ENCODE measurements around the gene UNC5A. TPM values are rescaled to one million over a fixed set of nuclear protein-coding genes. Genes with fewer than 3 reads are reported as not detected.

UNC5A gene
- total RNA-seq, 1 donor from 2014 or later: 8.3 TPM

DNA sequence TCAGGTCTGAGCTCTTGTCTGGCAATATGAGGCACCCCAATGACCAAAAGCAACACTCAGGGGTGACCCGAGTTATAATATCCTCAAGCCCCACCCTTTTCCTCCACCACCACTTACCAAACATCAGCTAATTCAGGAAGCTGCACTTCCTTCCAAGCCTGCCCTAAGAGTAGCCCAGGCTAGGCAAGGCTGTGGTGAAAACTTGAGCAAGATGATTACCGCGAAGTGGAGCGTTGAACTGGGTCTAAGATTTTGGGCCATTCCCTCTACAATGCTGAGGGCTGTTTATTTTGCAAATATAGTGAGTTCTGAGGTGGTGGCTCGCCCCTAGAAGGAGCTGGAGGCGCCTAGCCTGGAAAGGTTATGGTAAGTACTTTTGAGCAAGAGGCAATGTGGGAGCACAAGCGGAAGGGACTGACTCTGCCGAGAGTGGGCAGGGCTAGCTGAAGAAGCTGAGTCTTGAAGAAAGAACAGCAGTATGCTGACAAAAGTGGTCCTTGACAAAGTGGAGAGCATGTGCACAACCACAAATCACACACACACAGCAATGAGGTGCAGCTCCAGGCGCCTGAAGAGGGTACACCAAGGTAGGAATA is 89.0 kb downstream of the UNC5A start, which contains the start of gene HK3:
Gene HK3, minus strand, starts transcription at position 51 of the 596 bp plus-strand sequence. CDS start 3,187 bp downstream, outside the sequence.
- no peak for DNase-seq

DNA sequence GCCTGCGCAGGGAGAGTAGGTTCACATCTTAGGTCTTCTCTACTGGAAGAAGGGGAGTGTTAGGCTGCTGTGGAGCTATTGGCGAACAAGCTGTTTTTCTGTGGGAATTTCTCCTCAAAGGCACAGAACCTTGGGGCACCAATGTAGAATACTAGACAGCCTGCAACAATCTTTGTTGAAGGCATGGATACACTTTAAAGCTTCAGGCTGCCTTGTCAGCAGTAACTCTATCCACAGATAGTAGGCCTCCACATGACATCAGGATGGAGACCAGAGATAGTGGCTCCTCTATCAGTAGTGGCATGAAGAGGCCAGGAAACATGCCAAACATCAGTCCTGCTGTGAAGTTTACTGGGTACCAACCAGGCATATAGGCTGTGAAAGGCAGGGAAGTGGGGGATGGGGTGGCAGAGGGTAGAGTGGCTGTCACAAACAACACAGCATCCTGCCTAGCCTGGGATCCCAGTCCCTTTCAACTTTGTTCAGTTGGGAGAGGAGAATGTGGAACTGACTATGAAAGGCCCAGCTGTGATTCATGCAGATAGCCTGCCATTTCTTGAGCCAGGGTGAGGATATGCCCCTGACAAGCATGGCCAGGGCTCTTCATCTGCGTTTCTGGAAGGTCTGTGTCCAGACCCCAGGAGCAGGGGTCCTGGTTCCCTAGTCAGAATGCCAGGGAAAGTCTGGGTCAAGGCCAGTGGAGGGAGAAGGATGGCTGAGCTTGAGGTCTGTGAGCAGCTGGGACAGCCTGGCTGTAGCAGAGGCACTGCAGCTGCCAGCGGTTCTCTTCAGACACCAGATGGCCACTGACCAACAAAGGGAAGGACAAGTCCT is 89.8 kb downstream of the UNC5A start:
- DNase-seq: no peak

DNA sequence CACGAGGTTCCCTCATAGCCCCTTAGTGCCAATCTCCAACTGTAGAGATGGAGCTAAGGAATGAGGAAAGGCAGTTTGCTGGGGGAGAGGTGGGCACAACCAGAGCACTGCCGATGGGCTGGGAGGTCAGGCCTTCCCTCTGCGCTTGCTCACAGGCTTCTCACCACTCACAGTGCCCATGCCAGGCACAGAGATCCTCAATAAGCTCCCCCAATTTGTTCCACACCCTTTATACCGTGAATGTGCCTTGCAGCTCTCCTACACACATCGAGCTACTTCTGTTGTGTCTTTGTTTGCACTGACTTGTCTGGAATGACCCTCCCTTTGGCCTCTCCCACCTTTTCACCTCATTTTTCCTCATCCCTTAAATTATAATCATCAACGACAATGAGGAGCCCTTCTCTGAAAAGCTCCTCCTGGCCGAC is 90.4 kb downstream of the UNC5A start:
- no peak for DNase-seq

DNA sequence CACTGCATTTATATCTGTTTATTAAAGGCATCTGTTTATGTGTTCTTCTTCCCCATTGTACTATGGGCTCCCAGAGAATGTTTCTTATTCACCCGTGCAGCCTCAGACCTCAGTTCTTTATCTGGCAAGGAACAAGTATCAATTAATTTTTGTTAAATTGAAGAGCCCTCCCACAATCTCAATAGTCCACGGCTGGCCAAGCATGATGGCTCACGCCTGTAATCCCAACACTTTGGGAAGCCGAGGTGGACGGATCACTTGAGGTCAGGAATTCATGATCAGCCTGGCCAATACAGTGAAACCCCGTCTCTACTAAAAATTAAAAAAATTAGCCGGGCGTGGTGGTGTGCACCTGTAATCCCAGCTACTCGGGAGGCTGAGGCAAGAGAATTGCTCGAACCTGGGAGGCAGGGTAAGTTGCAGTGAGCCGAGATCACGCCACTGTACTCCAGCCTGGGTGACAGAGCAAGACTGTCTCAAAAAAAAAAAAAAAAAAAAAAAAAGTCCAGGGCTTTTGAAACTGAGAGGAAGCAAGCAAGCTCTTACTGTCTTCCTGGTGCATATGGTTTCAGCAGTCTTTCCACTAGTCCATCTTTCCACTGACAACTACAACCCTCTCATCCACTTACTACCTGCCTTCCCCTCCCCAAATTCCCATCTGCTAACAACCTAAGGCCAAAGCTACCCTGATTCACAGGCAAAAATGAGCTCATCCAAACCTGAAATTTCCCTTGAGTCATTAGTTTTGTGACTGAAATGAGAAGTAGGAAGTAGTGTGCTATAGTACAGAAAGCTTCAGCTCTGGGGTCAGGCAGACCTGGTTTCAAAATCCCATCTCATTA is 91.1 kb downstream of the UNC5A start:
- DNase-seq: no peak

DNA sequence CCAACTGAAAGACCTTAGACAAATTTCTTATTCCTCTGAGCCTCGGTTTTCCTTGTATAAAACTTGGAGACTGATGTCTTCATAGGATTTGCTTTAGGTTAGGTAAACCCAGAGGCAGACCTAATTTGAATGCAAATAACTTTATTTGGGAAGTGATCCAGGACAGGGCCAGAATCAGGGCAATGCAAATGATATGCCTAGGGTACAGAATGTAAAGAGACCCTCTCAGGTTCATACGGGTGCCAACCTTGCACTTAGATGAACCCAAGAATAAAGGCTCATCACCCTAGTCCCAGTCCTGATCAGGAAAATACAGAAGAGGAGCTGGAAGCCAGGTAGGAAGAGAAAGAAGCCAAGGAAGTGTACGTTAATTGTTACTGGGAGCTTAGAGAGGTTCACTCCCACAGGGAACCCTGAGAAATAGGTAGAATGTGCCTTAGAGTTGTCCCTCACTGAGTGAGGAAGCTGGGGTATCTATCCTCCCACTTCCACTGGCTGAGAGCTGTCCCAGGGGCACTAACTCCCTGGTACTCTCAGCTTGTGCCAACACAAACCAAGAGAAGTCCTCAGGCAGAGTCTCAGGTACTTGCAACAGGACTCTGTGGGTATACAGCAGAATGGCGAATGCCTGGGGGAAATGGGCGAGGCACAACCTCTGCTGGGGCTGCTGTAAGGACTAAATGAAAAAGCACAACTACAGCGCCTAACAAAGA is 91.9 kb downstream of the UNC5A start:
- DNase-seq: no peak

DNA sequence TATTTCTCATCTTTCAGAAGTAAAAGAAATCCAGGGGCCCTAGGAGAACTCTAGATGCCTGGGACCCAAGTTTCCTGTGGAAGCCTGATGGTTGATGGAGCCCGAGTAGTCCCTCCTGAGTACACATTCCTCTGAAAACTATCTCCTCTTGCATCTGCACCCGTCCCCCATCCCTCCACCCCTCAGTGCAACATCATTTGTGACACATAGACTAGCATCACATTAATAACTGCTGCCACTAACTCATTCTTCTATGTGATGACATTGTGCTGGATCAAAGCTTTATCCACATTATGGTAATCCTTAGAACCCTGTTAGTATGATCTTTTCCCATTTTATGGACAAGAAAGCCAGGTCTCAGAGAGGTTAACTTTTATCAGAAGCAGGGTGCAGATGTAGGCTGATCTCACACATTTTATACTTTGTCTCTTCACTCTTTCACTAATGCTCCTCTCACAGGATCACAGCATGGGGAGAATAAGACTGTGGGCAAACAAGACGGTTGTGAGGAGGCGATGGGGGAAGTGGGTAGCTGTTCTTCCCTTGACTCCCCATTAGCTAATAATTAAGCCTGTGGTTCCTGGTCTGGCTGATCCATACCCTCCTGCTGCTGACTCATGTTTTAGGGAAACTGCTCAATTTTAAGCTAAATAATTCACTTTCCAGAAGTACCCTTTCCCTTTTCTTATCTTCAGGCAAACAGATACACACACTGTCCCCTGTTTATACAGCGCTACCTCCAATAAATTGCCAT is 92.7 kb downstream of the UNC5A start:
- no peak for DNase-seq

DNA sequence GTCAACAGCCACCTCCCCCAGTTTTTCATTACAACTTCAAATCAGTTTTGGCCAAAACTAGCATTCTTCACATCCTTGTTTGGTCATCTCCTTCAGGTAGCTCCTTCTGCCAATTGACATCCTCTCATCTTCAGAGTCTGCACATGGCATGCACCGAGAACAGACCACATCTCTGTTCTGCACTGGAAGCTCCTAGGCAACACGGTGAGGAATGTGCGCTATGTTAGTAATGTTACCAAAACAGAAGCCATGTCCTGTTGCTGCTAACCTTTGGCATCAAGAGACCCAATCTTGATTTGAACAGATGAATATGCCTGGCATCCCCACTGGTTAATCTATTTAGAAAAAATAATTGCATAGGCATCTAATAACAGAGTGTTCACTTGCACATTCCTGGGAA is 93.9 kb downstream of the UNC5A start:
- no peak for DNase-seq

DNA sequence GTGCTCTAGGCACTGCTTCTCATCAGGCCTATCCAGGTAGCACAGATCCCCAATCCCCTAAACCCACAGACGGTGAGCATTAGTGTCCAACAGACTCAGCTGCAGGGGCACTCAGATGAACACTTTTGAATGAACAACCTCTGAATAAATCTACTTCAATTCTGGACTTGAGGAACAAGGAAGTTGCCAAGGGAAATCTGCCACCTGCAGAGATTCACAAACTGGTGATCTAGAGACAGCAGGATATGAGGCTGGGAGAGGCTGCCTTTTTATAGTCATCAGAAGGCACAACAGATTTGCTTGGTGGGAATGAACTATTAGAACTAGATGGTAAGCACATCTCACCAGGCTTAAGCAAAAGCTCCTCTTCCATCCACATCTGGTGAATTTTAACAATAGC is 95.8 kb downstream of the UNC5A start:
- no peak for DNase-seq

DNA sequence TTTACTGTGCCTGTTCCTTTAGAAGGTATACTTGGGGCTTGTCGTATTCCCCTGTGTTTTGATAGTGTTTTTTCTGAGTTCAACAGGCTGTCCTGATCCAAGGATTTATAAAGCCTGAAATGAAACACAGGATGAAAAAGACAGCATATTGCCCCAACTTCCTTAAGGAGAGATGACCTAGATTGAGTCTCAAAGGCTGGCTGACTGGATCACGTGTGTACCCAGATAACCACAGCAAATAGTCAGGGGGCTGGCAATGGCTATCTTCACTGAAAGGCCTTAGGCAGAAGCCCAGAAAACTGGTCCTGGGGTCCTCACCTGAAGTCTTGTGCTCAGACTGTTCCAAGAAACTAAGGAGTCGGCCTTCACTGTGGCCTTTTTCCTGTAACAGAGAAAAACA is 96.4 kb downstream of the UNC5A start:
- DNase-seq: no peak

DNA sequence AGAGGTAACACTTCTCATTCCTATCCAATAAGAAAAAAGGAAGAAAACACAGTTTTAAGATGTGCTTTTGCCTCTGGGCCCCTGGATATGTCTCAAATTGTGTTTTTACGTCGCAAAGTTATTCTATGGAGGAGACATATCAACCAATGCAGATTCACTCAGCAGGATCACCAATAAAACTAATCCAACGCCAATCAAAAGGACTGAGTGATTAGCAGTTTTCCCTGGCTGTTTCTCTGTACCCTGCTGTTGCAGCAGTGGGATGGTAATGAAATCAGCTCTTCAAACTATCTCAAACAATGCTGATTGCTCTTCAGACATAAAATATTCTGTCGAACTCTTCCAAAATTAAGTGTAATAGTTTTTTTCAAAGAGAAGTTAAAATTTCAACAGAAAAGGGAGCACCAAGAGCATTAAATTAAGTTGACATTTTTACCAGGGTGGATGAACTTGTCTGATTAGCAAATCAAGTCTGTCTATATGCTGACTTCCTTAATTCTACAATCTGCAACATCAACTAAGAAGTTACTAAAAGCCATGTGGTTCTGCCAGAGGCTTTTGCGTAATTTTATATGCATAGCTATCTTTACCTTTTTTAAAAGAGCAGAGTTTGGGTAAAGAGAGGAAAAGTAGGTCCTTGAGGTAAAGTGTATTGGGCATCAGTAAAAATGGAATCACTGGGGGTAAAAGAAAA is 98.5 kb downstream of the UNC5A start:
- no peak for DNase-seq

DNA sequence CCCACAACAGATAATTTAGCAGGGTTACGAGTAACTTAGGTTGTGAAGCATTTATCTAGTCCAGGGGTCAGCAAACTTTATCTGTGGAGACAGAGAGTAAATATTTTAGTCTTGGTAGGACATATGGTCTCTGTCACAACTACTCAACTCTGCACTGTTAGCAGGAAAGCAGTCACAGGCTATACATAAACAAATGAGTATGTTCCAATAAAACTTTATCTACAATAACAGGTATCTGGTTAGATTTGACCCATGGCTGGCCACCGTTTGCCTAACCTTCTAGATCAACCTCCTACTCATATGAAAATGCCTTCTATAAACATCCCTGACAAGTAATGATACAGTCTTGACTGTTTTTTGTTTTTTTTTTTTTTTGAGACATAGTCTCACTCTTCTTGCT is 101.8 kb downstream of the UNC5A start:
- no peak for DNase-seq

DNA sequence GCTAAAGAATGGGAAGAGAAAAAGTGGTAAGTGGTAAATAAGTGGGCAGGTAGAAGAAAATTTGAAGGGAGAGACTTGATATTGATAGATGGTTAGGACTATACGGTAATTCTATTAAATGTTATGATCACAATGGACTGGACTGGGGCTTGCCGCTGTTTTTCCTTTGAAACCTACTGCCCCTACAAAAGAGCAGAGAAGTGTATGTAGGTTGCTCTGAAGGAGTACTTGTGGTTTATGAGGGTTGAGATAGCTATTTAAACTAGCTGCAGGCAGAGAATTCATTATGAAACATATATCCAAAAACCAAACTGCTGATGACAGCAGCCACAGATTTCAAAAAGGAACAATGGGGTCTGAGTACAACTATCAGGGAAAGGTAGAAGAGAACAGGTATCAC is 105.5 kb downstream of the UNC5A start:
- DNase-seq: no peak

DNA sequence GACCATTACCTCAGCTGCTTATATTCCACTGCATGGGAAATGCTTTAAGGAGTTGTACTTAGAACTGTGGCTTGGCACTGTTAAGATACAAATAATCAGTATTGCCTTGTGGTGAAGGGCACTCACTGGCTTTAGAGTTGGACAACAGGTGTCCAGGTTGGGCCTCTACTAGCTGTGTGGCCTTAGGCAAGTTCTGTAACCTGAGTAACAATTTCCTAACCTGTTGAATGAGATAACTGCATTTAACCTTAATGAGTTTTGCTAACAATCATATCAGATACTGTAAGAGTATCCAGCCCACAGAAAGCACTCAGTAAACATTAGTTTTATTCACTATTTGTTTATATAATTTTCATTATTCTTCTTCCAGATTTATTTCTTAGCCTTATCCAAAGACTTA is 106.0 kb downstream of the UNC5A start:
- DNase-seq: no peak

DNA sequence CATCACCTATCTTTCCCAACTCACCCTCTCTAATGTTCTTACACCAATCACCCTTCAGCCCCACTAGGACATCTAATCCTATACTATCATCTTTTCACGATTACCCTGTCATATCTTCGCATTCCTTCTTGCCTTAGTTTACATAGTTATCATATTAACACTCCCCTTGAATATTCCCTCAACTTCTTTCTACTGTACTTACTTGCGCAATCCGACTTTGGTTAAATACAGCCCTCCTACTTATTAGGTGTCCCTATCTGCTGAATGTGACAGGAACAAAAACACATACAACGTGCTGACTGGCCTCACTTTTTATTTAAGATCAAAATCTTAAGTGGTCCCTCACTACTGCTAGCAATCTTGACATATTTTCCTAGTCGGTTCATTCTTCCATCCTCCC is 108.3 kb downstream of the UNC5A start:
- no peak for DNase-seq

DNA sequence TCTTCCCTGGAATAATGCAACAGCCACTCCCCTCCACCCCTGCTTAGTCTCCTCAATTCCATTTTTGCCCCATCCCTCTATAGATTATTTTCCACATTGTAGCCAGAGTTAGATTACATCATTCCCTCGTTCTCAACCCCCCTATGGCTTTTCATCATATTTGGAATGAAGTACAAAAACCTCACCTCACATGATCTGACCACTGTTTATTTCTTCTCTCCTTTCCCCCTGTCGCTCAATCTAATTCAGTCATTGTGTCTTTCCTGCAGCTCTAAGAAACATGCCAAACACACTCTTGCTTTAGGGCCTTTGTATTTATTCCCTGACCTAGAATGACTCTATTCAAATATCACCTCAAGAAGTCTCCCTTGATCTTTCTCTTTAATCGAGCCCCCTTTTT is 111.4 kb downstream of the UNC5A start:
- no peak for DNase-seq

DNA sequence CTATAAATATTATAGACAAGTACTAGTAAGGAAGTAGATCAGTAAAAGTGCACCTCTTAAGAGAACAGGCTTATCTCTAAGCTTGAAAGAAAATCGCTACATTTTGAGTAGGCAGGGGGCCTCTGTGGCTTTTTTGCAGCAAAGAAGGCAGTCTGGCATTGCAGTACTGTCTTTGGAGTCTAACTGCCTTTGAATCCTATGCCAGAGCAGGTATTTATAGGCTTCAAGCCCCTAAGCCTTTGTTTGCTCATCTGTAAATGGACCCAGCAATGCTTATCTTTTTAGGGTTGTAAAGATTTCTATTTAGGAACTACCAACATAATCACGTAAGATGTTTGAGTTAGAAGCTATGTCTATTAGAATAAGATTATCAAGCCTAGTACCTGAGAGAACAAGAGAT is 112.5 kb downstream of the UNC5A start:
- DNase-seq: no peak

DNA sequence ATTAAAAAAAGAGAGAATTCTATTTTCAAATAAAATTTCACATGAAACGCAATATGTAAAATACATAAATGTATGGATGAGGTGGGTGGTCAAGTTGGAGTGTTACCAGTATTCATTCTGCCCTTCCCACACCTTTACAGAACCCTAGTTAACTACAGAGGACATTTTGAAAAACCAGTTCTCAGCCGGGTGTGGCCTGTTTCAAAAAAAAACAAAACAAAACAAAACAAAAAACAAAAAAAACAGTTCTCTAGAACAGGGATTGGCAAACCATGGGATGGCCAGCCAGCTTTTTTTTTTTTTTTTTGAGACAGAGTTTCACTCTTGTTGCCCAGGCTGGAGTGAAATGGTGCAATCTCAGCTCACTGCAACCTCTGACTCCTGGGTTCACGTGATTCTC is 117.2 kb downstream of the UNC5A start:
- no peak for DNase-seq

DNA sequence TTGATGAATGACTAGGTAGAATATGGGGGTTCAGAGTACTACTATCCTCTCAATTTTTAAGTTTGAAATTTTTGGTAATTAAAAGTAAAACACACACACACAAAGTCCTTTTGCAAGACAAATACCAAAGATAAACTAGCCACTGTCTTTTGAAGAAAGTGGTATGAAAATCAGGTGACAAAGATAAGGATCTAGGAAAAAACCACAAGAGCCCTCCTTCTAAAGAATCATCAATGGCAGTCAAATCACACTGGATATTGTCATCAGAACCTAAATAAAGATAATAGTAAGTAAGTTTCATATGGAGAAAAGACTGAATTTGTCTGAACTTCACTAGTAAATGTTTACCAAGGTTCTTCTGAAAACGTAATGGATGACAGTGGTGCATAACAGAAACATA is 119.3 kb downstream of the UNC5A start:
- DNase-seq: no peak
